ENCODE results near the gene ARIH2.

ARIH2 gene

DNA sequence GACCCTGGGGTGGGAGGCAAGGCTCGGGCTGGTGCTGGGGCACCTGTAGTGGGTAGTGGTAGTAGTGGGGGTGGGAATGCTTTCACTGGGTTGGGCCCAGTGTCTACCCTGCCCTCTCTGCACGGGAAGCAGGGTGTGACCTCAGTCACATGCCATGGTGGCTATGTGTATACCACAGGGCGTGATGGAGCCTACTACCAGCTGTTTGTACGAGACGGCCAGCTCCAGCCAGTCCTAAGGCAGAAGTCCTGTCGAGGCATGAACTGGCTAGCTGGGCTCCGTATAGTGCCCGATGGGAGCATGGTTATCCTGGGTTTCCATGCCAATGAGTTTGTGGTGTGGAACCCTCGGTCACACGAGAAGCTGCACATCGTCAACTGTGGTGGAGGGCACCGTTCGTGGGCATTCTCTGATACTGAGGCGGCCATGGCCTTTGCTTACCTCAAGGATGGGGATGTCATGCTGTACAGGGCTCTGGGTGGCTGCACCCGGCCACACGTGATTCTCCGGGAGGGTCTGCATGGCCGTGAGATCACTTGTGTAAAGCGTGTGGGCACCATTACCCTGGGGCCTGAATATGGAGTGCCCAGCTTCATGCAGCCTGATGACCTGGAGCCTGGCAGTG is 94.6 kb downstream of the ARIH2 start:
- H3K27me3 Mint-ChIP-seq, result no peaks in the 10 kb centered on the region
- H3K9me3 Mint-ChIP-seq (ENCODE audit: low read depth), result no peaks in the 10 kb centered on the region
- no peak overlapping the region for H3K27ac Mint-ChIP-seq
- H3K36me3 Mint-ChIP-seq, result no peaks in the 10 kb centered on the region
- peaks cover 24% of the 10 kb centered on the region for H3K4me1 Mint-ChIP-seq (ENCODE audit: low read depth)
- H3K4me3 Mint-ChIP-seq, result no peak overlapping the region

DNA sequence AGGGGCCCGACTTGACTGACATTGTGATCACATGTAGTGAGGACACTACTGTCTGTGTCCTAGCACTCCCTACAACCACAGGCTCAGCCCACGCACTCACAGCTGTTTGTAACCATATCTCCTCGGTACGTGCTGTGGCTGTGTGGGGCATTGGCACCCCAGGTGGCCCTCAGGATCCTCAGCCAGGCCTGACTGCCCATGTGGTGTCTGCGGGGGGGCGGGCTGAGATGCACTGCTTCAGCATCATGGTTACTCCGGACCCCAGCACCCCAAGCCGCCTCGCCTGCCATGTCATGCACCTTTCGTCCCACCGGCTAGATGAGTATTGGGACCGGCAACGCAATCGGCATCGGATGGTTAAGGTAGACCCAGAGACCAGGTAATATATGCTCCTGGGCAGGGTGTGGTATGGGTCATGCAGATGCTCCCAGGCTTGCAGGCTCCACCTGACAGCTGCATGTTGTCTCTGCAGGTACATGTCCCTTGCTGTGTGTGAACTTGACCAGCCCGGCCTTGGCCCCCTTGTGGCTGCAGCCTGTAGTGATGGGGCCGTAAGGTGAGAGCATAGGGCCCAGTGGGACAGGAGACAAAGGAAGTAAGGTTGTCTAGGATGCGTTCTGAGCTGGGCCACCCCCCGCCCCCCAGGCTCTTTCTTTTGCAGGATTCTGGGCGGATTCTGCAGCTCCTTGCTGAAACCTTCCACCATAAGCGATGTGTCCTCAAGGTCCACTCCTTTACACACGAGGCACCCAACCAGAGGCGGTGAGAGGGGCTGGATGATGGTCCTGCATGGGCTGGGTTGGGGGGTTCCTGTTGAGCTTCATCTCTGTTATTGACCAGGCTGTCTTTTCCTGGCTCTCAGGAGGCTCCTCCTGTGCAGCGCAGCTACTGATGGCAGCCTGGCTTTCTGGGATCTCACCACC is 95.4 kb downstream of the ARIH2 start:
- Mint-ChIP-seq H3K36me3 (no peaks in the 10 kb centered on the region), H3K27ac (no peak overlapping the region)

DNA sequence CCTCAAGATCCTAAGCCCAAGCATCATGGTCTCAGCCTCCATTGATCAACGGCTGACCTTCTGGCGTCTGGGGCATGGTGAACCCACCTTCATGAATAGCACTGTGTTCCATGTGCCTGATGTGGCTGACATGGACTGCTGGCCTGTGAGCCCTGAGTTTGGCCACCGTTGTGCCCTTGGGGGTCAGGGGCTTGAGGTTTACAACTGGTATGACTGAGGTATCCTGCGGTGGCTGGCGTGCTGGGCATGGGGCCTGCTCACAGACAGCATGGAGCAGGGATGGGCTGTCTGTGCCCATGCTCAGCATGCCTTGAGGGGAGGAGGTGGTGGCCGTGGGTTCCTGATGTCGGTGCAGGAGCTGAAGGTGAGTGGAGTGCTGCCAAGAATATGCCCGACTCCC is 96.4 kb downstream of the ARIH2 start:
- Mint-ChIP-seq H3K4me3 (no peak overlapping the region), H3K4me1 (ENCODE audit: low read depth) (peaks cover 25% of the 10 kb centered on the region), H3K27me3 (no peaks in the 10 kb centered on the region), H3K27ac (no peak overlapping the region), H3K9me3 (ENCODE audit: low read depth) (no peaks in the 10 kb centered on the region), H3K36me3 (no peaks in the 10 kb centered on the region)

More for the DNA sequence above, 95.4 kb downstream of the ARIH2 start:
- Mint-ChIP-seq H3K27me3 (no peaks in the 10 kb centered on the region), H3K4me1 (ENCODE audit: low read depth) (peaks cover 23% of the 10 kb centered on the region), H3K4me3 (no peak overlapping the region), H3K9me3 (ENCODE audit: low read depth) (no peaks in the 10 kb centered on the region)

DNA sequence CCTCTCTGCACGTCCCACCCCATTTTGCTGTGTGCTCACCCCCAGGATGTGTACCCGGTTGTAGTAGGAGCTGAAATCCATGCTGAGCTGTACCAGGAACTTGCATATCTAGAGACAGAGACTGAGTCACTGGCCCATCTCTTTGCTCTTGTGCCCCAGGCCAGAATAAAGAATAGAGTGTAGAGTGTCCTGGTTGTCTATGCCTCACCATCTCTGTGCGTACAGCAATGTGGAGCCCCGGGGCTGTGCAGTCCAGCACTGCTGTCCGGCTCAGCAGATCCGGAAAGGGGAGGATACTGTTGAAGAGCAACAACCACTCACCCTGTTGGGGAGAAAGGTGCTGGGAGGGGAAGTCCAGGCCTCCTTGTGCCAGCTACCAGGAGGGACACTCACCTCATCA is 97.1 kb downstream of the ARIH2 start:
- Mint-ChIP-seq H3K9me3 (ENCODE audit: low read depth) (no peaks in the 10 kb centered on the region), H3K4me1 (ENCODE audit: low read depth) (peaks cover 28% of the 10 kb centered on the region), H3K27me3 (no peaks in the 10 kb centered on the region), H3K4me3 (no peak overlapping the region), H3K27ac (no peak overlapping the region), H3K36me3 (no peaks in the 10 kb centered on the region)

DNA sequence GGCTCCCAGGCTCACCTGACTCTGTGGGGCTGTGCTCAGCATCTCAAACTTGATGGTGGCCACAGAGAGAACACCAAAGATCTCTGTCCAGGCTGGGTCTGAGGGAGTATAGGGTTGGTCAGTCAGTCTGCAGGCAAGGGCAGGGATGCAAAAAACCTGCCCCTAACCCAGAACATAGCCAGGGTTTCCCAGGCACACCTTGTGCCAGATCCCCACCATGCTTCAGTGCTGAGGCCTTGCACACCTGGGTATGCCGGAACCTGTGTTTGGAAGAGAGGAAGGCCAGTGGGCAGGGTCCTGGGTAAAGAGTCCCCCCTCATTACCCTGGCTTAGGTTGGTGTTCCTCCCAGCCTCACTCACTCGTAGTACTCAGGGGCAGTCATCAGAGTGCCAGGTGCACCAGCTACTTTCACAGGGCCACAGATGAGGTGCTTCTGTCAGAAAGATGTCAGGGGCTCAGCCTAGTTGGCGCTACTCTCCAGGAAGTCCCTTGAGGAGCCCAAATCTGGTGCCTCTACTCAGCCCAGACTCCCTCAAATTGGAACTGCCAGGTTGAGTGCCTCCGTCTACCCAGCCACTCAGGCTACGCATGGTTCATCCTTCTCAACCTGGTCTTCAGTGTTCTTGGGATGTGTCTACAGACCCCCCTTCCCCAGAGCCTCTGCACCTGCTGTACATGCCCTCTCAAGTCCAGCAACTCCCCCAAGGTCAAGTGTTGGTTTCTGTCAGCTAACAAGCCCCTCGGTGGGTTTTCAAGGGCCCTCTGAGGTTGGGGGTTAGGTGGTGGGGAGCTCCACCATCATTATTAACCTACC is 98.0 kb downstream of the ARIH2 start:
- Mint-ChIP-seq H3K4me1 (ENCODE audit: low read depth) (peaks cover 25% of the 10 kb centered on the region), H3K27me3 (no peaks in the 10 kb centered on the region), H3K36me3 (no peaks in the 10 kb centered on the region), H3K4me3 (no peak overlapping the region), H3K9me3 (ENCODE audit: low read depth) (no peaks in the 10 kb centered on the region), H3K27ac (peak overlapping the region; percentile 28)

DNA sequence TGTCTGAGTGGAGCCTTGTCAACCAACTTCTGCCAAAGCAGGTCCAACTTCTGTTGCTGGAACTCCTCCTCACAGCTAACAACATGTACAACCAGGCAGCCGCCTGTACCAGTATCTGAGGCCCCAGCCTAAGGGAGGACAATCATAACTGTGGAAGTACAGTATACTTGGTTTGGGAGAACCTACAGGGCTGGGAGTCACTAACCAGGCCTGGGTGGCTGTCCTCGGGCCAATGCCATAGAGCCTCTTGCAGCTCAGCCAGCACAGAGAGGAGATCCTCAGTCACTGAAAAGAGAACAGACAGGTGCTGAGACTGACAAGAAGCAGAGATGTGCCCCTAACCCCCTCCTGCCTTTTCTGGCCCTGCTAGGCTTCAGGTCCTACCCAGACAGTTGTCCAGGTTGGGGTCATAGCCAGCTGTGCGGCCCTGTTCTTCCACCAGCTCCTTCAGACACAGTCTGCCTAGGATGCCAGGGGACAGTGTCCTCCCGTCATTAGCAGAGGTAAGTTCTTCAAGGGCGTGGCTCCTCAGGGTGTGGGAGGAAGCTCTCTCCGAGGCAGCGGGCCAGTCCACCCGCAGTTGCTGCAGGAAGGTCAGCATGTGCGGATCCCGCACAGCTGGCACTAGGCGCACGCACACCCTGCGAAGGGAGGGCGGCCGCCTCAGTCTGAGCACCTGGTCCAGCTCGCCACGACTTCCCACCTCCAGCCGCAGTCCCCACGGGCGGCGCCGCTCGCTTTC is 98.8 kb downstream of the ARIH2 start:
- Mint-ChIP-seq H3K4me1 (ENCODE audit: low read depth) (peaks cover 20% of the 10 kb centered on the region), H3K27ac (no peak overlapping the region), H3K27me3 (no peaks in the 10 kb centered on the region), H3K9me3 (ENCODE audit: low read depth) (no peaks in the 10 kb centered on the region), H3K4me3 (peak overlapping the region; percentile 98), H3K36me3 (no peaks in the 10 kb centered on the region)

DNA sequence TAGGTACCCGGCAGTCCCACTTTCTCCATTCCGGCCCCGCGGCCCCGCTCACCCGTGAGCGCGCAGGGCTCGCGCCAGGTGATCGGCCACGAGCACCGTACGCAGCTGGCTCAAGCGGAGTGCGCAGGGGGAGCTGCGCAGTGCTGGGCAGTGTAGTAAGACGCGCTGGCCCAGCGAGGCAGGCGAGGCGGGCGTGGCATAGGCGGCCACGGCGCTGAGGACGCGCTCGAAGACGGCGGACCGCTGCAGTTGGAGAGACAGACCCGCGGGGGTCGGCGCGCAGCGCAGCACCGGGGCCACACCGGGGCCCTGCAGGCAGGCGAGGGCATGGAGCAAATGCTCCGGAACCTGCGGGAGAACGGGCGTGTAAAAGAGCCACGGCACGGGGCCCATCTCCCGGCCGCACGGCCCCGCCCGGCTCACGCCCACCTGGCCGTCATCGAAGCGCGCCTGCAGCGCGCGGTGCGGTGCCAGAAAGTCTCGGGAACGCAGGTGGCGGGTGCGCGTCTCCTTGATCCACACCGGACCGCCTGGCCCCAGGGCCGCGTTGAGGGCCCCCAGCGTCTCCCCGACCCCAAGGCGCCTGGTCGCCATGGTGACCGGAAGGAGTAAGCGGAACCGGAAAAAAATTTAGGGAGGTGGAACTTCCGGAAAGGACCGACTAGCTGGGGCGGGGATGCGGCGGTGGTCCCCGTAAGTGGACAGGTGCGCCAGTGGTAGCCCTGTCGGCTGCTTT is 99.5 kb downstream of the ARIH2 start, which contains the start of gene DALRD3:
Gene DALRD3, minus strand, starts transcription at position 610 of the 736 bp plus-strand sequence. Its CDS starts 16 bp downstream, at position 594.
- H3K4me3 Mint-ChIP-seq, result peak within 1 kb of the TSS; percentile 98
- no peaks in the 10 kb centered on the region for H3K27me3 Mint-ChIP-seq
- H3K9me3 Mint-ChIP-seq (ENCODE audit: low read depth), result no peaks in the 10 kb centered on the region
- peaks cover 23% of the 10 kb centered on the region for H3K4me1 Mint-ChIP-seq (ENCODE audit: low read depth)
- peak within 1 kb of the TSS; percentile 85 for H3K27ac Mint-ChIP-seq
- peaks cover 2% of the 10 kb centered on the region for H3K36me3 Mint-ChIP-seq

DNA sequence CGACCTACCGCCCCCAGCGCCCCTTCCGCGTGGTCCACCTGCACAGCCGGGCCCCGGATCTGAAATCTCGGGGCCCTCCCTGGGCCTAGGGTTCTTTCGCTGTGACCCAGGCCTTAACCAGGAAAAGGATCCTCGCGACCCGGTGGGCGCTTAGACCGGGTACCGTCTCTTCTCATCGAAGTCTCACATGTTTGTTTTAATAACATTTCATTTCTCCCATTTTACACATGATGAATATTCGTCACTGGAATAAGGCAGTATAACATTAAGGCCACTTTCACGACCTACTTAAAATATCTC is 100.0 kb downstream of the ARIH2 start:
- H3K27me3 Mint-ChIP-seq, result no peaks in the 10 kb centered on the region
- no peaks in the 10 kb centered on the region for H3K9me3 Mint-ChIP-seq (ENCODE audit: low read depth)
- H3K4me1 Mint-ChIP-seq (ENCODE audit: low read depth), result peaks cover 27% of the 10 kb centered on the region

DNA sequence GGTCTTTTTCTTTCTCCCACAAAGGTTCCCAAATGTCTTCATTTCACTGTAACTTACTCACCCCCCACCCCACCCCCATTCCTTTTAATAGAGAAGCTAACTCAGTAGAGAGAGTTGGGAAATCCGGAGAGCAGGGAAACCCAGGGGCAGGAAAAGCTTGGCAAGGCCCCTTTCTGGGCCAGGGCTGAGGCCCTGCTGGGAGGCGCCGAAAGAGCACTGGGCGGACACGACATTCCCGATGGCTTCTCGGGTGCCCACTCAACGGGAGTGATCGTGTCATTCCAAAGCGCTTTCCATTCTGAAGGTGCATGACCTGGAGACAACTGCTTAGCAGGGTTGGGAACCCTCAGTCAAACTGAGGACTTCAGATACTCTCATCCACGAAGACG is 101.3 kb downstream of the ARIH2 start:
- peaks cover 2% of the 10 kb centered on the region for H3K36me3 Mint-ChIP-seq
- peak overlapping the region; percentile 68 for H3K27ac Mint-ChIP-seq
- peaks cover 33% of the 10 kb centered on the region for H3K4me1 Mint-ChIP-seq (ENCODE audit: low read depth)
- H3K4me3 Mint-ChIP-seq, result peak overlapping the region; percentile 98
- no peaks in the 10 kb centered on the region for H3K27me3 Mint-ChIP-seq
- no peaks in the 10 kb centered on the region for H3K9me3 Mint-ChIP-seq (ENCODE audit: low read depth)

More for the DNA sequence above, 100.0 kb downstream of the ARIH2 start:
- Mint-ChIP-seq H3K4me3 (peak overlapping the region; percentile 98), H3K36me3 (peaks cover 2% of the 10 kb centered on the region), H3K27ac (peak overlapping the region; percentile 85)

DNA sequence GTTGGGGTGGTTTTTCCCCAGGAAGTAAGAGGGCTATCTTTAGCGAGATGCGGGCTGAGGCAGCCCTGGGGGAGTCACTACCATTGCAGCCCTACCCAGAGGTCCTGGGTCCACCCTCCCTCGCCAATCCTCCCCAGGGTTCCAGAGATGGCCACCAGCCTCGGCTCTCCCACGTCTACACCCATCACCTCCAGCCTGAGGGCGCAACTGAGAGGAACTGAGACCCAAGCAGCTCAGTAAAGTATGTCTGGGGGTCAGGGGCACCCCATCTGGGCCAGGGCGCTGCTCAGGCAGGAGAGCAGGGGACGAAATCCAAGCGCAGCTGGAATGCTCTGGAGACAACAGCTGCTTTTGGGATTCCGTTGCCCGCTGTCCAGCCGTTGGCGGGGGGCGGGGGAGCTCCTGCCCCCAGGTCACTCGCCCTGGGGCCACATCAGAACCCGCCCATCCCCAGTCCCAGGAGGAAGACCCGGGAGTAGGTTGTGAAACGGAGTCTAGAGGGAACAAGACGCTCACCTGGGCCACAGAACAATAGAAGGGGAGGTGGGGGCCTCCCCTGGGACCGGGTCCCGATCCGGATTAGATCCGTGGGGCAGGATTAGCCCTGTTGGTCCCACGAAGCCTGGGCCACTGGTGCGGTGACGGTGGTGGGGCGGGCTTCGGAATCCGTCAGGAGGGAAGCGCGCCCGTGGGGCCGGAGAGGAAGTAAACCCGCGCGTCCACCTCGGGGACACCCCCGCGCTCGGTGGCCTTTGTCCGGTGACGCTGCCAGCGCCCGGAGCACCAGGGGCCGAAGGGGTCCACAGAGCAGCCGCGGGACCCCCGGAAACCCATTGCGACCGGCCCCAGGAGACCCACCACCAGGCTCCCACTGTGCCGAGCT is 101.9 kb downstream of the ARIH2 start:
- peak overlapping the region; percentile 98 for H3K4me3 Mint-ChIP-seq
- no peaks in the 10 kb centered on the region for H3K9me3 Mint-ChIP-seq (ENCODE audit: low read depth)
- peaks cover 2% of the 10 kb centered on the region for H3K36me3 Mint-ChIP-seq
- peaks cover 36% of the 10 kb centered on the region for H3K4me1 Mint-ChIP-seq (ENCODE audit: low read depth)
- H3K27ac Mint-ChIP-seq, result peak overlapping the region; percentile 68
- H3K27me3 Mint-ChIP-seq, result no peaks in the 10 kb centered on the region

DNA sequence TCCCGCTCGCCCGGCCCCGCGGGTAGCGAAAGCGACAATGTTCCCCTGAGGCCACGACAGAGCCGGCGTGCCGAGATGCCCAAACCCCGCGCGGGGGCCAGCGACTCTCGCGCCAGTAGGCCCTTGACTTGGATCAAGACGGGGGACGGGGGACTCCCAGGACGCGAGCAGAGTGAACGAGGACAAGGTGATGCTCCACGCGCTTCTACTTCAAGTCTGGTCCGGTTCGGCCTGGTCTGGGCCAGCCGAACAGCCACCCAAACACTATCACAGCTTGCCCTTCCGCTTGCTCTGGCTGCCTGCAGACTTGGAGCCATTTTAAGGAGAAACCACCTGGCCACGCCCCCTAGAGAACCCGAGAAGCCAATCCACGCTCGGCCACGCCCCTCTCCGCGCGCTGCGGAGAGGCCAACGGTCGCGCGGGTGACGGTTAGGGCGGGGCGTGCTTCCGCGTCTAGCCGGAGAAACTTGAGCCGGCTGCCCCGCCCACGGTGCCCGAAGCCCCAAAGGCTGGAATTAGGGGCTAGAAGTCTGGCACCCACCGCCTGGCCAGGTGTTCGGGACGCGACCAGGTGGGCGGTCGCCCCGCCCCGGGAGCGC is 102.7 kb downstream of the ARIH2 start:
- no peaks in the 10 kb centered on the region for H3K9me3 Mint-ChIP-seq (ENCODE audit: low read depth)
- H3K27me3 Mint-ChIP-seq, result no peaks in the 10 kb centered on the region
- H3K4me3 Mint-ChIP-seq, result peak overlapping the region; percentile 98
- peaks cover 2% of the 10 kb centered on the region for H3K36me3 Mint-ChIP-seq
- peaks cover 42% of the 10 kb centered on the region for H3K4me1 Mint-ChIP-seq (ENCODE audit: low read depth)
- peak overlapping the region; percentile 95 for H3K27ac Mint-ChIP-seq

DNA sequence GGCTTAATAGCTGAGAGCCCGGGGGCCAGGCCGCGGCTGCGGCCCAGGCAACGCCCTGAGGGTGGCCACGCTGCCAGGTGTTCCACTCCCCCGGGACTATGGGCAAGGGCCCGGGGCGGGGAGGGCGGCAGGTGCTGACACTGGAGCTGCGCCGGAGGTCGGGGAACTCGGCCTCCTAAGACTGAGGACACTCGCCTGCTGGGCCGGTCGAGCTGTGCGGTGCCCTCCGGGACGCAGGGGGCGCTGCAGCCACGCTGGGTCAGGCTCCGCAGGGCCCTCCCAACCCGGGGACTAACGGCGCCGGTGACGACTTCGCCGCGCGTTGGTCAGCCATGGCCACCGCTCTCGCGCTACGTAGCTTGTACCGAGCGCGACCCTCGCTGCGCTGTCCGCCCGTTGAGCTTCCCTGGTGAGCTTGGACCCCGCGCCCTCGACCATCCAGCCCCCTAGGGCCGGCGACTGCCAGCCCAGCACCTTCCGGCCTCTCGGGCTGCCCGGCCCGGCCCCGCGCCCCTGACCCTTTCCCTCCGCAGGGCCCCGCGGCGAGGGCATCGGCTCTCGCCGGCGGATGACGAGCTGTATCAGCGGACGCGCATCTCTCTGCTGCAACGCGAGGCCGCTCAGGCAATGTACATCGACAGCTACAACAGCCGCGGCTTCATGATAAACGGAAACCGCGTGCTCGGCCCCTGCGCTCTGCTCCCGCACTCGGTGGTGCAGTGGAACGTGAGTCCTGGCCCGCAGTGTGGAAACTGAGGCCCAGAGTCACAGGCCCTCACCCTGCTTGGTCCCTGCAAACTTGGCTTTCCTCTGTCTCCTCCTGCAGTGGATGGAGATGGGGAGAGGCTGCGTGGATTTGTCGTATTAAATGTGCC is 103.4 kb downstream of the ARIH2 start, which contains the start of gene NDUFAF3:
Gene NDUFAF3, plus strand, starts transcription at position 309 of the 875 bp plus-strand sequence. Its CDS starts 24 bp downstream, at position 333.
- Mint-ChIP-seq H3K4me1 (ENCODE audit: low read depth) (peaks cover 47% of the 10 kb centered on the region), H3K36me3 (peaks cover 6% of the 10 kb centered on the region), H3K27me3 (no peaks in the 10 kb centered on the region), H3K4me3 (peak within 1 kb of the TSS; percentile 98), H3K27ac (peak within 1 kb of the TSS; percentile 96), H3K9me3 (ENCODE audit: low read depth) (no peaks in the 10 kb centered on the region)

All from activated naive CD8-positive, alpha-beta T cell (primary cell).